Keratinocyte (primary cell): ENCODE results near the gene DYNLRB2.

Experiments used
- CTCF ChIP-seq, 3 experiments: IDR thresholded peaks in 1 of 3; conservative IDR thresholded peaks in 1 of 3; optimal IDR thresholded peaks in 1 of 3; 2 replicates in 2 of 3; 3 replicates in 1 of 3; pipeline versions ENCODE3 to v1.5.1; 2011; ENCODE audit warnings: low read length in 3 of 3, mild to moderate bottlenecking in 3 of 3, moderate library complexity in 2 of 3, control low read depth in 1 of 3, inconsistent platforms in 1 of 3; ENCODE audit not compliant: insufficient read depth in 2 of 3; ENCODE audit errors: extremely low read depth in 1 of 3
- EZH2 ChIP-seq: IDR thresholded peaks from one replicate; pipeline ENCODE4 v1.6.1; 2012; ENCODE audit warnings: inconsistent platforms, mild to moderate bottlenecking, low read length, moderate library complexity

- TF ChIP-seq CTCF (optimal IDR thresholded peaks at IDR 0.05 in 1 of 3, IDR thresholded peaks at IDR 0.05 in 1 of 3, conservative IDR thresholded peaks at IDR 0.05 in 1 of 3; ENCODE audit: extremely low read depth in 1 of 3, insufficient read depth in 2 of 3, low read length in 3 of 3) (peak in 1 of 3 experiments; percentile 8), EZH2 (no peak)
These were observed 40.5 kb upstream of the DYNLRB2 start for GRCh38 chr16:80500116-80500859.
